ENCODE results near the gene APH1B. TPM values are rescaled to one million over a fixed set of nuclear protein-coding genes. Genes with fewer than 3 reads are reported as not detected.
"Not testable (repeated sequence)": the region's sequence is repeated elsewhere in the genome, so short reads cannot be mapped to it uniquely, and the experiment has no call there.

The APH1B gene
- total RNA-seq, 1 donor from 2014 or later = 22.5 TPM

- ATAC-seq; DNase-seq (ENCODE audit: low spot score); intact Hi-C loops (cut with DNase I): not testable (repeated sequence)
Observed at GRCh38 chr15:63320981-63321380, 43.6 kb downstream of the APH1B start.

- intact Hi-C loops (cut with DNase I) = no loop called here
- ATAC-seq (no peak), DNase-seq (ENCODE audit: low spot score) (no peak)
Observed at GRCh38 chr15:63321462-63321861, 44.1 kb downstream of the APH1B start.

- intact Hi-C loops (cut with DNase I) = no loop called here
- ATAC-seq (no peak), DNase-seq (ENCODE audit: low spot score) (no peak)
Observed at GRCh38 chr15:63322541-63322940, 45.1 kb downstream of the APH1B start.

GRCh38 chr15:63323798-63324563, 46.6 kb downstream of the APH1B start:
- DNase-seq (ENCODE audit: low spot score) (no peak), ATAC-seq (no peak)
- intact Hi-C loops (cut with DNase I) = no loop called here

- ATAC-seq (no peak), DNase-seq (ENCODE audit: low spot score) (no peak)
- intact Hi-C loops (cut with DNase I) = no loop called here
Observed at GRCh38 chr15:63324770-63325169, 47.4 kb downstream of the APH1B start.

GRCh38 chr15:63327648-63328421, 50.4 kb downstream of the APH1B start:
- intact Hi-C loops (cut with DNase I) = no loop called here
- DNase-seq (ENCODE audit: low spot score) = no peak
- peak; percentile 63 for ATAC-seq

GRCh38 chr15:63329567-63330350, 52.4 kb downstream of the APH1B start:
- no peak for DNase-seq (ENCODE audit: low spot score)
- ATAC-seq = no peak
- intact Hi-C loops (cut with DNase I) = no loop called here

- DNase-seq (ENCODE audit: low spot score) (no peak), ATAC-seq (no peak)
- intact Hi-C loops (cut with DNase I) = no loop called here
Observed at GRCh38 chr15:63330926-63331325, 53.5 kb downstream of the APH1B start.

- no peak for DNase-seq (ENCODE audit: low spot score)
- ATAC-seq = no peak
- intact Hi-C loops (cut with DNase I) = no loop called here
Observed at GRCh38 chr15:63331456-63331855, 54.1 kb downstream of the APH1B start.

- DNase-seq (ENCODE audit: low spot score) = no peak
- no peak for ATAC-seq
- intact Hi-C loops (cut with DNase I) = no loop called here
Observed at GRCh38 chr15:63332367-63333124, 55.1 kb downstream of the APH1B start.

GRCh38 chr15:63334821-63335220, 57.4 kb downstream of the APH1B start:
- intact Hi-C loops (cut with DNase I) = no loop called here
- DNase-seq (ENCODE audit: low spot score) (no peak), ATAC-seq (no peak)

- intact Hi-C loops (cut with DNase I) = no loop called here
- no peak for DNase-seq (ENCODE audit: low spot score)
- ATAC-seq = peak; percentile 51
Observed at GRCh38 chr15:63335543-63336240, 58.3 kb downstream of the APH1B start.

- no peak for DNase-seq (ENCODE audit: low spot score)
- intact Hi-C loops (cut with DNase I) = no loop called here
- ATAC-seq = no peak
Observed at GRCh38 chr15:63337046-63337445, 59.6 kb downstream of the APH1B start.

- no peak for DNase-seq (ENCODE audit: low spot score)
- intact Hi-C loops (cut with DNase I) = no loop called here
- no peak for ATAC-seq
Observed at GRCh38 chr15:63338170-63338569, 60.8 kb downstream of the APH1B start.

GRCh38 chr15:63339006-63339766, 61.8 kb downstream of the APH1B start:
- DNase-seq (ENCODE audit: low spot score) = no peak
- intact Hi-C loops (cut with DNase I) = no loop called here
- ATAC-seq = no peak

GRCh38 chr15:63339836-63340235, 62.4 kb downstream of the APH1B start:
- intact Hi-C loops (cut with DNase I) = no loop called here
- ATAC-seq (no peak), DNase-seq (ENCODE audit: low spot score) (no peak)

GRCh38 chr15:63340353-63340752, 62.9 kb downstream of the APH1B start:
- intact Hi-C loops (cut with DNase I) = no loop called here
- no peak for DNase-seq (ENCODE audit: low spot score)
- ATAC-seq = no peak

- intact Hi-C loops (cut with DNase I) = no loop called here
- DNase-seq (ENCODE audit: low spot score) (no peak), ATAC-seq (no peak)
Observed at GRCh38 chr15:63340878-63341277, 63.5 kb downstream of the APH1B start.
